H1 (cell line): ENCODE measurements around the gene CDK19. TPM values are rescaled to one million over a fixed set of nuclear protein-coding genes. Genes with fewer than 3 reads are reported as not detected.

Experiments used
- CTCF ChIA-PET: fragments of 300-600 bp; sonication (Branson Sonifier 250); formaldehyde crosslinking; loops from one replicate; lab custom pipeline; 2021; ENCODE audit not compliant: partially characterized antibody; lab: Charles Lee
- POLR2A ChIA-PET: fragments of 300-600 bp; sonication (Branson Sonifier 250); formaldehyde crosslinking; loops from one replicate; lab custom pipeline; 2021; ENCODE audit warnings: inconsistent platforms; ENCODE audit not compliant: partially characterized antibody; lab: Charles Lee
- DNase-seq, 2 experiments: peaks; one replicate each; pipeline versions ENCODE4 v3.0.0 to v3.0.0-alpha.2; 2010 to 2022; ENCODE audit warnings: low spot score in 2 of 2, low read depth in 1 of 2, mixed read lengths in 1 of 2
- FAIRE-seq: peaks from 2 replicates; lab custom pipeline; 2011; peaks lifted over from hg19 to GRCh38; lab: Jason Lieb, UNC
- H2AFZ ChIP-seq: 2 replicates; pipeline ENCODE4 v1.8.1; 2012; ENCODE audit warnings: low read length, inconsistent platforms
- H2AK5ac ChIP-seq: 2 replicates; pipeline ENCODE4 v1.6.1; 2013; ENCODE audit warnings: low read depth, low read length
- H2BK120ac ChIP-seq: replicated peaks from 2 replicates; pipeline ENCODE3; 2013; ENCODE audit warnings: low read depth, low read length, inconsistent platforms
- H2BK12ac ChIP-seq: 2 replicates; pipeline ENCODE4 v1.6.1; 2013; ENCODE audit warnings: low read depth, low read length
- H2BK15ac ChIP-seq: 2 replicates; pipeline ENCODE4 v1.6.1; 2013; ENCODE audit warnings: low read length
- H2BK20ac ChIP-seq: 2 replicates; pipeline ENCODE4 v1.6.1; 2013; ENCODE audit warnings: low read length
- H2BK5ac ChIP-seq: 2 replicates; pipeline ENCODE4 v1.6.1; 2013; ENCODE audit warnings: low read depth, low read length
- H3K14ac ChIP-seq: 2 replicates; pipeline ENCODE4 v1.6.1; 2013; ENCODE audit warnings: inconsistent platforms; ENCODE audit not compliant: insufficient read length
- H3K18ac ChIP-seq: 2 replicates; pipeline ENCODE4 v1.6.1; 2013; ENCODE audit warnings: low read length; ENCODE audit errors: extremely low read depth
- H3K23ac ChIP-seq: 2 replicates; pipeline ENCODE4 v1.6.1; 2013; ENCODE audit warnings: inconsistent platforms; ENCODE audit not compliant: insufficient read length
- H3K23me2 ChIP-seq: 2 replicates; pipeline ENCODE4 v1.6.1; 2013; ENCODE audit warnings: low read depth, low read length
- H3K27ac ChIP-seq: 2 replicates; pipeline ENCODE4 v1.6.1; 2011; ENCODE audit warnings: low read depth, low read length, inconsistent platforms
- H3K27me3 ChIP-seq, 4 experiments: replicated peaks in 1 of 4; 1 replicate in 1 of 4; 2 replicates in 3 of 4; pipeline versions ENCODE4 v1.6.1 to v1.8.1; 2011 to 2013; ENCODE audit warnings: low read length in 3 of 4, mild to moderate bottlenecking in 3 of 4, inconsistent platforms in 2 of 4, mixed read lengths in 2 of 4, moderate library complexity in 1 of 4; ENCODE audit not compliant: control insufficient read depth in 3 of 4, insufficient read depth in 3 of 4; ENCODE audit errors: extremely low read depth in 1 of 4
- H3K36me3 ChIP-seq, 4 experiments: 2 replicates each; pipeline versions ENCODE4 v1.6.1 to v1.8.1; 2011 to 2013; ENCODE audit warnings: mild to moderate bottlenecking in 4 of 4, low read length in 3 of 4, moderate library complexity in 2 of 4, control low read depth in 1 of 4, inconsistent platforms in 1 of 4; ENCODE audit not compliant: insufficient read depth in 4 of 4, control insufficient read depth in 2 of 4
- H3K4ac ChIP-seq: replicated peaks from 2 replicates; pipeline ENCODE3; 2013; ENCODE audit warnings: low read length, low read depth, mixed read lengths, inconsistent platforms; ENCODE audit not compliant: insufficient read length
- H3K4me1 ChIP-seq, 4 experiments: replicated peaks in 1 of 4; 1 replicate in 1 of 4; 2 replicates in 3 of 4; pipeline versions ENCODE4 v1.6.1 to v1.8.1; 2011 to 2013; ENCODE audit warnings: low read length in 3 of 4, inconsistent platforms in 2 of 4, mixed read lengths in 1 of 4; ENCODE audit not compliant: insufficient read depth in 4 of 4, control insufficient read depth in 3 of 4
- H3K4me2 ChIP-seq, 2 experiments: 2 replicates each; pipeline versions ENCODE4 v1.6.1 to v1.8.1; 2011 to 2013; ENCODE audit warnings: low read depth in 2 of 2, low read length in 2 of 2, control low read depth in 1 of 2, inconsistent platforms in 1 of 2, mild to moderate bottlenecking in 1 of 2; ENCODE audit not compliant: insufficient read depth in 1 of 2
- H3K4me3 ChIP-seq, 4 experiments: fragments of 200-600, 300-600 bp in 1 of 4; sonication (generic), shearing (Covaris generic), sonication (Bioruptor Twin) in 1 of 4; 2 replicates each; pipeline versions ENCODE4 v1.5.1 to v1.8.1; 2011 to 2016; ENCODE audit warnings: low read length in 4 of 4, low read depth in 3 of 4, control low read depth in 2 of 4, inconsistent platforms in 2 of 4, mild to moderate bottlenecking in 2 of 4, mixed read lengths in 1 of 4, moderate library complexity in 1 of 4; ENCODE audit not compliant: insufficient read depth in 2 of 4; ENCODE audit errors: extremely low read depth in 1 of 4
- H3K56ac ChIP-seq: replicated peaks from 2 replicates; pipeline ENCODE3; 2013; ENCODE audit warnings: low read depth, mild to moderate bottlenecking, mixed read lengths, low read length, inconsistent platforms; ENCODE audit not compliant: insufficient read length
- H3K79me1 ChIP-seq: 2 replicates; pipeline ENCODE4 v1.6.1; 2013; ENCODE audit warnings: low read depth, low read length, control low read depth
- H3K79me2 ChIP-seq, 2 experiments: 2 replicates each; pipeline versions ENCODE4 v1.6.1 to v1.8.1; 2012 to 2013; ENCODE audit warnings: low read length in 2 of 2, mild to moderate bottlenecking in 2 of 2, inconsistent platforms in 1 of 2; ENCODE audit not compliant: insufficient read depth in 2 of 2, control insufficient read depth in 1 of 2
- H3K9ac ChIP-seq, 4 experiments: replicated peaks in 1 of 4; 1 replicate in 1 of 4; 2 replicates in 3 of 4; pipeline versions ENCODE4 v1.6.1 to v1.8.1; 2011 to 2013; ENCODE audit warnings: low read depth in 3 of 4, low read length in 3 of 4, control low read depth in 2 of 4, mild to moderate bottlenecking in 2 of 4, moderate library complexity in 2 of 4, inconsistent platforms in 1 of 4; ENCODE audit errors: extremely low read depth in 1 of 4
- H3K9me3 ChIP-seq, 2 experiments: 2 replicates each; pipeline versions ENCODE4 v1.6.1 to v1.8.1; 2012 to 2013; ENCODE audit warnings: mild to moderate bottlenecking in 2 of 2, moderate library complexity in 2 of 2, control low read depth in 1 of 2, inconsistent platforms in 1 of 2, low read depth in 1 of 2, low read length in 1 of 2, mixed read lengths in 1 of 2; ENCODE audit not compliant: insufficient read depth in 2 of 2
- H4K20me1 ChIP-seq, 2 experiments: replicated peaks in 1 of 2; 2 replicates each; pipeline versions ENCODE3 to v1.8.1; 2011 to 2013; ENCODE audit warnings: inconsistent platforms in 2 of 2, low read length in 2 of 2, mild to moderate bottlenecking in 1 of 2; ENCODE audit not compliant: insufficient read depth in 2 of 2, control insufficient read depth in 1 of 2
- H4K5ac ChIP-seq: 2 replicates; pipeline ENCODE4 v1.6.1; 2013; ENCODE audit warnings: low read length, low read depth, mixed read lengths, inconsistent platforms; ENCODE audit not compliant: insufficient read length
- H4K8ac ChIP-seq: 2 replicates; pipeline ENCODE4 v1.8.0; 2013; ENCODE audit warnings: mild to moderate bottlenecking, moderate library complexity, low read length, inconsistent platforms; ENCODE audit not compliant: insufficient read depth; ENCODE audit errors: extremely low read depth
- H4K91ac ChIP-seq: replicated peaks from 2 replicates; pipeline ENCODE3; 2013; ENCODE audit warnings: low read length, mixed read lengths, inconsistent platforms; ENCODE audit not compliant: insufficient read length
- WGBS, 2 experiments: shearing (Covaris generic) in 1 of 2; methylation state at CpG; one replicate each; pipeline versions ENCODE4 v1.1.6 to v1.1.7; 2013 to 2015; ENCODE audit warnings: low lambda C conversion rate in 2 of 2, mixed read lengths in 2 of 2, inconsistent platforms in 1 of 2, low coverage in 1 of 2, missing lambda C conversion rate in 1 of 2; ENCODE audit not compliant: insufficient replicate concordance in 2 of 2, insufficient coverage in 1 of 2, insufficient read length in 1 of 2; ENCODE audit errors: extremely low coverage in 1 of 2, missing lambda C conversion rate in 1 of 2; 5-methylcytosine and 5-hydroxymethylcytosine counted together
- polyA plus RNA-seq, 7 experiments: library from polyadenylated mRNA; depleted of rRNA in 3 of 7; stranded (reverse) in 5 of 7; unstranded in 2 of 7; fragments of >200 nt in 5 of 7; fragments of 200-250 nt in 2 of 7; gene quantifications; 1 replicate in 5 of 7; 2 replicates in 1 of 7; 4 replicates in 1 of 7; pipeline versions ENCODE4 v1.2.1 to v1.2.3, GENCODE V29; 2011 to 2013; ENCODE audit warnings: missing spikeins in 2 of 7, mixed read lengths in 2 of 7
- total RNA-seq: library from RNA; stranded (reverse); fragmentation: NEBNext Ultra II Directional; extraction: Animal tissue kit (Norgen Biotek cat#: 25700); gene quantifications from 2 replicates; pipeline ENCODE4 v1.2.1, GENCODE V29; 2021

Gene CDK19
- total and polyA plus RNA-seq, 2 of the 8 experiments (the other 6 are each of a cell fraction or from before 2014, with no cell fraction given) = 4.9 to 12.6 TPM

DNA sequence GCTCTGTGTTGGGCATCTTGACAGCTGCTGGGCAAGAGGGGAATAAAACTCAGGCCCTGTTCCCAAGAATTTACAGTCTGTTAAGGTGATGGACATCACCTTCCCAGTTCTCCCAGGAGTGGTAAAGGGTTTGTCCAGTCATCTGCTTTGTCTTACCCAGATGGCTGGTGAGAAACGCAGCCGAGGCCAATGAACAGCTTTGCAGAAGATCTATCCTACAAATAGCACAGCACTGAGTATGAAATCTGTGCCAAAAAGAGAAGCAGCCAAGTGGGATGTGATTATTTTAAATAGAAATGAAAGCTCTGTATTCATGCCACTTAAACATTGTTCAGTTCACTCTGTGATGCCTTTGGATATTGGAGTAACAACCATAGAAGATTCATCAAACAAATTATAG lies 206.2 kb downstream of the CDK19 start:
- Histone ChIP-seq H3K9ac (no peak overlapping the region), H3K4ac (no peak overlapping the region), H3K9me3 (no peaks in the 10 kb centered on the region), H3K79me2 (no peaks in the 10 kb centered on the region), H2BK15ac (no peak overlapping the region), H3K4me3 (no peak overlapping the region), H2BK5ac (no peak overlapping the region), H2BK20ac (no peak overlapping the region), H3K4me1 (peaks cover 0 to 8% (median 7%) of the 10 kb centered on the region in 4 experiments; a peak in 4 of 7 replicates), H2BK12ac (no peak overlapping the region), H4K5ac (no peak overlapping the region), H3K23ac (no peak overlapping the region), H3K23me2 (no peaks in the 10 kb centered on the region; the same call in 1 of the 2 replicates), H3K18ac (no peak overlapping the region), H3K27ac (no peak overlapping the region), H4K8ac (no peak overlapping the region), H3K27me3 (no peaks in the 10 kb centered on the region), H3K14ac (no peak overlapping the region), H3K36me3 (no peaks in the 10 kb centered on the region), H2AFZ (no peak overlapping the region), H4K20me1 (no peaks in the 10 kb centered on the region), H2BK120ac (no peak overlapping the region), H3K79me1 (no peaks in the 10 kb centered on the region; the same call in 1 of the 2 replicates), H4K91ac (no peak overlapping the region), H3K56ac (no peak overlapping the region), H2AK5ac (no peak overlapping the region), H3K4me2 (no peak overlapping the region)
- DNase-seq (no peak), FAIRE-seq (no peak)
- POLR2A ChIA-PET = no interaction called here
- WGBS, 2 experiments = 90% methylated on average over 2 of the region's 2 CpGs; no CpG with 5 or more reads in 1 of the 2 experiments
- CTCF ChIA-PET = no interaction called here
